ENCODE data around the gene KLK10.

DNA sequence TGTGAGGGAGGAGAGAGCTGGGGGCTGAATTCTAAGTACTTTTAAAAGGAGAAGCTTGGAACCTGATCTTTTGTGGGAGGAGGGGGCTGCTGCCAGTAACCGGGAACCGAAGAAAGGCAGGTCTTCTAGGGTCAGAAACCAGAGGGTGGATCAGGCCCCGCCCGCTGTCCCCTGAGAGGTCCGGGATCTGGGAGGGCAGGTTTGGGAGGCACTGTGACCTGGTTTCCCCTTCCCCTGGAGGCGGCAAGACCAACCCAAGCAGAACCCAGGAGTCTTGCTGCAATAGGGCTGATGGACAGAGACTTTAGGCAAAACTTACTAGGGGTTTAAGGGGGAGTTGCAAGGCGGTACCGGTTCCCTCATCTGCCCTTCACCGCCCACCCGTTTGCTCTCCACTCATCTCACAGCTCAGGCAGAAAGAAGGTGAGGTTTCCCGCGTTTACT, 17.4 kb downstream of the KLK10 start:
- TF ChIP-seq, protein P1, sequence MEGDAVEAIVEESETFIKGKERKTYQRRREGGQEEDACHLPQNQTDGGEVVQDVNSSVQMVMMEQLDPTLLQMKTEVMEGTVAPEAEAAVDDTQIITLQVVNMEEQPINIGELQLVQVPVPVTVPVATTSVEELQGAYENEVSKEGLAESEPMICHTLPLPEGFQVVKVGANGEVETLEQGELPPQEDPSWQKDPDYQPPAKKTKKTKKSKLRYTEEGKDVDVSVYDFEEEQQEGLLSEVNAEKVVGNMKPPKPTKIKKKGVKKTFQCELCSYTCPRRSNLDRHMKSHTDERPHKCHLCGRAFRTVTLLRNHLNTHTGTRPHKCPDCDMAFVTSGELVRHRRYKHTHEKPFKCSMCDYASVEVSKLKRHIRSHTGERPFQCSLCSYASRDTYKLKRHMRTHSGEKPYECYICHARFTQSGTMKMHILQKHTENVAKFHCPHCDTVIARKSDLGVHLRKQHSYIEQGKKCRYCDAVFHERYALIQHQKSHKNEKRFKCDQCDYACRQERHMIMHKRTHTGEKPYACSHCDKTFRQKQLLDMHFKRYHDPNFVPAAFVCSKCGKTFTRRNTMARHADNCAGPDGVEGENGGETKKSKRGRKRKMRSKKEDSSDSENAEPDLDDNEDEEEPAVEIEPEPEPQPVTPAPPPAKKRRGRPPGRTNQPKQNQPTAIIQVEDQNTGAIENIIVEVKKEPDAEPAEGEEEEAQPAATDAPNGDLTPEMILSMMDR (IDR thresholded peaks at IDR 0.05), result no peak
- TF ChIP-seq FOXP1 (CRISPR knock-in tag; IDR thresholded peaks at IDR 0.05; ENCODE audit: borderline replicate concordance), result no peak
- TF ChIP-seq, protein P2, sequence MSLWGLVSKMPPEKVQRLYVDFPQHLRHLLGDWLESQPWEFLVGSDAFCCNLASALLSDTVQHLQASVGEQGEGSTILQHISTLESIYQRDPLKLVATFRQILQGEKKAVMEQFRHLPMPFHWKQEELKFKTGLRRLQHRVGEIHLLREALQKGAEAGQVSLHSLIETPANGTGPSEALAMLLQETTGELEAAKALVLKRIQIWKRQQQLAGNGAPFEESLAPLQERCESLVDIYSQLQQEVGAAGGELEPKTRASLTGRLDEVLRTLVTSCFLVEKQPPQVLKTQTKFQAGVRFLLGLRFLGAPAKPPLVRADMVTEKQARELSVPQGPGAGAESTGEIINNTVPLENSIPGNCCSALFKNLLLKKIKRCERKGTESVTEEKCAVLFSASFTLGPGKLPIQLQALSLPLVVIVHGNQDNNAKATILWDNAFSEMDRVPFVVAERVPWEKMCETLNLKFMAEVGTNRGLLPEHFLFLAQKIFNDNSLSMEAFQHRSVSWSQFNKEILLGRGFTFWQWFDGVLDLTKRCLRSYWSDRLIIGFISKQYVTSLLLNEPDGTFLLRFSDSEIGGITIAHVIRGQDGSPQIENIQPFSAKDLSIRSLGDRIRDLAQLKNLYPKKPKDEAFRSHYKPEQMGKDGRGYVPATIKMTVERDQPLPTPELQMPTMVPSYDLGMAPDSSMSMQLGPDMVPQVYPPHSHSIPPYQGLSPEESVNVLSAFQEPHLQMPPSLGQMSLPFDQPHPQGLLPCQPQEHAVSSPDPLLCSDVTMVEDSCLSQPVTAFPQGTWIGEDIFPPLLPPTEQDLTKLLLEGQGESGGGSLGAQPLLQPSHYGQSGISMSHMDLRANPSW (CRISPR knock-in tag; conservative IDR thresholded peaks at IDR 0.05; ENCODE audit: low read depth), result no peak
- TF ChIP-seq, protein P3, sequence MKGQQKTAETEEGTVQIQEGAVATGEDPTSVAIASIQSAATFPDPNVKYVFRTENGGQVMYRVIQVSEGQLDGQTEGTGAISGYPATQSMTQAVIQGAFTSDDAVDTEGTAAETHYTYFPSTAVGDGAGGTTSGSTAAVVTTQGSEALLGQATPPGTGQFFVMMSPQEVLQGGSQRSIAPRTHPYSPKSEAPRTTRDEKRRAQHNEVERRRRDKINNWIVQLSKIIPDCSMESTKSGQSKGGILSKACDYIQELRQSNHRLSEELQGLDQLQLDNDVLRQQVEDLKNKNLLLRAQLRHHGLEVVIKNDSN (CRISPR knock-in tag; IDR thresholded peaks at IDR 0.05), result no peak
- TF ChIP-seq ESRRA (CRISPR knock-in tag; IDR thresholded peaks at IDR 0.05; ENCODE audit: borderline replicate concordance), result no peak
- TF ChIP-seq, protein P4, sequence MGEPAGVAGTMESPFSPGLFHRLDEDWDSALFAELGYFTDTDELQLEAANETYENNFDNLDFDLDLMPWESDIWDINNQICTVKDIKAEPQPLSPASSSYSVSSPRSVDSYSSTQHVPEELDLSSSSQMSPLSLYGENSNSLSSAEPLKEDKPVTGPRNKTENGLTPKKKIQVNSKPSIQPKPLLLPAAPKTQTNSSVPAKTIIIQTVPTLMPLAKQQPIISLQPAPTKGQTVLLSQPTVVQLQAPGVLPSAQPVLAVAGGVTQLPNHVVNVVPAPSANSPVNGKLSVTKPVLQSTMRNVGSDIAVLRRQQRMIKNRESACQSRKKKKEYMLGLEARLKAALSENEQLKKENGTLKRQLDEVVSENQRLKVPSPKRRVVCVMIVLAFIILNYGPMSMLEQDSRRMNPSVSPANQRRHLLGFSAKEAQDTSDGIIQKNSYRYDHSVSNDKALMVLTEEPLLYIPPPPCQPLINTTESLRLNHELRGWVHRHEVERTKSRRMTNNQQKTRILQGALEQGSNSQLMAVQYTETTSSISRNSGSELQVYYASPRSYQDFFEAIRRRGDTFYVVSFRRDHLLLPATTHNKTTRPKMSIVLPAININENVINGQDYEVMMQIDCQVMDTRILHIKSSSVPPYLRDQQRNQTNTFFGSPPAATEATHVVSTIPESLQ (CRISPR knock-in tag; IDR thresholded peaks at IDR 0.05), result no peak
- TF ChIP-seq, protein P5, sequence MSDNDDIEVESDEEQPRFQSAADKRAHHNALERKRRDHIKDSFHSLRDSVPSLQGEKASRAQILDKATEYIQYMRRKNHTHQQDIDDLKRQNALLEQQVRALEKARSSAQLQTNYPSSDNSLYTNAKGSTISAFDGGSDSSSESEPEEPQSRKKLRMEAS (CRISPR knock-in tag; IDR thresholded peaks at IDR 0.05), result no peak
- TF ChIP-seq, protein P6, sequence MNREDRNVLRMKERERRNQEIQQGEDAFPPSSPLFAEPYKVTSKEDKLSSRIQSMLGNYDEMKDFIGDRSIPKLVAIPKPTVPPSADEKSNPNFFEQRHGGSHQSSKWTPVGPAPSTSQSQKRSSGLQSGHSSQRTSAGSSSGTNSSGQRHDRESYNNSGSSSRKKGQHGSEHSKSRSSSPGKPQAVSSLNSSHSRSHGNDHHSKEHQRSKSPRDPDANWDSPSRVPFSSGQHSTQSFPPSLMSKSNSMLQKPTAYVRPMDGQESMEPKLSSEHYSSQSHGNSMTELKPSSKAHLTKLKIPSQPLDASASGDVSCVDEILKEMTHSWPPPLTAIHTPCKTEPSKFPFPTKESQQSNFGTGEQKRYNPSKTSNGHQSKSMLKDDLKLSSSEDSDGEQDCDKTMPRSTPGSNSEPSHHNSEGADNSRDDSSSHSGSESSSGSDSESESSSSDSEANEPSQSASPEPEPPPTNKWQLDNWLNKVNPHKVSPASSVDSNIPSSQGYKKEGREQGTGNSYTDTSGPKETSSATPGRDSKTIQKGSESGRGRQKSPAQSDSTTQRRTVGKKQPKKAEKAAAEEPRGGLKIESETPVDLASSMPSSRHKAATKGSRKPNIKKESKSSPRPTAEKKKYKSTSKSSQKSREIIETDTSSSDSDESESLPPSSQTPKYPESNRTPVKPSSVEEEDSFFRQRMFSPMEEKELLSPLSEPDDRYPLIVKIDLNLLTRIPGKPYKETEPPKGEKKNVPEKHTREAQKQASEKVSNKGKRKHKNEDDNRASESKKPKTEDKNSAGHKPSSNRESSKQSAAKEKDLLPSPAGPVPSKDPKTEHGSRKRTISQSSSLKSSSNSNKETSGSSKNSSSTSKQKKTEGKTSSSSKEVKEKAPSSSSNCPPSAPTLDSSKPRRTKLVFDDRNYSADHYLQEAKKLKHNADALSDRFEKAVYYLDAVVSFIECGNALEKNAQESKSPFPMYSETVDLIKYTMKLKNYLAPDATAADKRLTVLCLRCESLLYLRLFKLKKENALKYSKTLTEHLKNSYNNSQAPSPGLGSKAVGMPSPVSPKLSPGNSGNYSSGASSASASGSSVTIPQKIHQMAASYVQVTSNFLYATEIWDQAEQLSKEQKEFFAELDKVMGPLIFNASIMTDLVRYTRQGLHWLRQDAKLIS (CRISPR knock-in tag; IDR thresholded peaks at IDR 0.05; ENCODE audit: borderline replicate concordance), result no peak
- TF ChIP-seq, protein P7, sequence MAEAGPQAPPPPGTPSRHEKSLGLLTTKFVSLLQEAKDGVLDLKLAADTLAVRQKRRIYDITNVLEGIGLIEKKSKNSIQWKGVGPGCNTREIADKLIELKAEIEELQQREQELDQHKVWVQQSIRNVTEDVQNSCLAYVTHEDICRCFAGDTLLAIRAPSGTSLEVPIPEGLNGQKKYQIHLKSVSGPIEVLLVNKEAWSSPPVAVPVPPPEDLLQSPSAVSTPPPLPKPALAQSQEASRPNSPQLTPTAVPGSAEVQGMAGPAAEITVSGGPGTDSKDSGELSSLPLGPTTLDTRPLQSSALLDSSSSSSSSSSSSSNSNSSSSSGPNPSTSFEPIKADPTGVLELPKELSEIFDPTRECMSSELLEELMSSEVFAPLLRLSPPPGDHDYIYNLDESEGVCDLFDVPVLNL (CRISPR knock-in tag; IDR thresholded peaks at IDR 0.05; ENCODE audit: borderline replicate concordance, low read depth), result no peak
- TF ChIP-seq, protein P8, sequence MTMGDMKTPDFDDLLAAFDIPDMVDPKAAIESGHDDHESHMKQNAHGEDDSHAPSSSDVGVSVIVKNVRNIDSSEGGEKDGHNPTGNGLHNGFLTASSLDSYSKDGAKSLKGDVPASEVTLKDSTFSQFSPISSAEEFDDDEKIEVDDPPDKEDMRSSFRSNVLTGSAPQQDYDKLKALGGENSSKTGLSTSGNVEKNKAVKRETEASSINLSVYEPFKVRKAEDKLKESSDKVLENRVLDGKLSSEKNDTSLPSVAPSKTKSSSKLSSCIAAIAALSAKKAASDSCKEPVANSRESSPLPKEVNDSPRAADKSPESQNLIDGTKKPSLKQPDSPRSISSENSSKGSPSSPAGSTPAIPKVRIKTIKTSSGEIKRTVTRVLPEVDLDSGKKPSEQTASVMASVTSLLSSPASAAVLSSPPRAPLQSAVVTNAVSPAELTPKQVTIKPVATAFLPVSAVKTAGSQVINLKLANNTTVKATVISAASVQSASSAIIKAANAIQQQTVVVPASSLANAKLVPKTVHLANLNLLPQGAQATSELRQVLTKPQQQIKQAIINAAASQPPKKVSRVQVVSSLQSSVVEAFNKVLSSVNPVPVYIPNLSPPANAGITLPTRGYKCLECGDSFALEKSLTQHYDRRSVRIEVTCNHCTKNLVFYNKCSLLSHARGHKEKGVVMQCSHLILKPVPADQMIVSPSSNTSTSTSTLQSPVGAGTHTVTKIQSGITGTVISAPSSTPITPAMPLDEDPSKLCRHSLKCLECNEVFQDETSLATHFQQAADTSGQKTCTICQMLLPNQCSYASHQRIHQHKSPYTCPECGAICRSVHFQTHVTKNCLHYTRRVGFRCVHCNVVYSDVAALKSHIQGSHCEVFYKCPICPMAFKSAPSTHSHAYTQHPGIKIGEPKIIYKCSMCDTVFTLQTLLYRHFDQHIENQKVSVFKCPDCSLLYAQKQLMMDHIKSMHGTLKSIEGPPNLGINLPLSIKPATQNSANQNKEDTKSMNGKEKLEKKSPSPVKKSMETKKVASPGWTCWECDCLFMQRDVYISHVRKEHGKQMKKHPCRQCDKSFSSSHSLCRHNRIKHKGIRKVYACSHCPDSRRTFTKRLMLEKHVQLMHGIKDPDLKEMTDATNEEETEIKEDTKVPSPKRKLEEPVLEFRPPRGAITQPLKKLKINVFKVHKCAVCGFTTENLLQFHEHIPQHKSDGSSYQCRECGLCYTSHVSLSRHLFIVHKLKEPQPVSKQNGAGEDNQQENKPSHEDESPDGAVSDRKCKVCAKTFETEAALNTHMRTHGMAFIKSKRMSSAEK (CRISPR knock-in tag; IDR thresholded peaks at IDR 0.05; ENCODE audit: borderline replicate concordance), result no peak
- TF ChIP-seq NR2C2 (CRISPR knock-in tag; IDR thresholded peaks at IDR 0.05), result no peak
- no peak for TF ChIP-seq OVOL2 (CRISPR knock-in tag; IDR thresholded peaks at IDR 0.05; ENCODE audit: borderline replicate concordance)
- TF ChIP-seq ETV6 (CRISPR knock-in tag; IDR thresholded peaks at IDR 0.05), result no peak
- TF ChIP-seq GABPB1 (CRISPR knock-in tag; IDR thresholded peaks at IDR 0.05), result no peak

All from WTC11 (cell line).